Measurements from ENCODE around the gene KCNJ1.

The KCNJ1 gene

DNA sequence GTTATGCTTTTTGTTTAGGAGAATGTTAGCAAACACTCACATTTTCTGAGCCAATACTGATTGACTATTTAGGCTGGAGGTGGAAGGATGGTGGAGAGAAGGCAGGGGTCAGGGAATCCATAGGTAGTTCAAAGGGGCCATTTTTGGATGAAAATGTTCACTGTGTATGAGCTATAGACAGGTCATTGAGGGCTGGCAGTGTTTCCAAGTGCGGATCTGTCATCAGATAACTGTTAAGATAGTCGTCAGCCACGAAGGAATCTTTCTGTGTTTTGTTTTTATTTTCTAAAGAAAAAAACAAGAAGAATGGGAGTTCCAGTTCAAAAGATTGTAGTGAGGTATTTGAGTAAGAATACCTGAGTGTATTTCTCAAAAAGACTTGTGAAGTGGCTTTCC, 27.2 kb upstream of the KCNJ1 start:
- Histone ChIP-seq H3K27me3 (replicated peaks; ENCODE audit: control insufficient read depth, insufficient read depth, low read length) (0 out of 2 replicates have a peak, but pooled peaks cover 1% of the 10 kb centered on the region), H3K36me3 (ENCODE audit: control insufficient read depth, insufficient read depth, low read length) (no peaks in the 10 kb centered on the region), H3K4me3 (replicated peaks; ENCODE audit: low read depth, low read length) (no peak overlapping the region)
- TF ChIP-seq, protein P1, sequence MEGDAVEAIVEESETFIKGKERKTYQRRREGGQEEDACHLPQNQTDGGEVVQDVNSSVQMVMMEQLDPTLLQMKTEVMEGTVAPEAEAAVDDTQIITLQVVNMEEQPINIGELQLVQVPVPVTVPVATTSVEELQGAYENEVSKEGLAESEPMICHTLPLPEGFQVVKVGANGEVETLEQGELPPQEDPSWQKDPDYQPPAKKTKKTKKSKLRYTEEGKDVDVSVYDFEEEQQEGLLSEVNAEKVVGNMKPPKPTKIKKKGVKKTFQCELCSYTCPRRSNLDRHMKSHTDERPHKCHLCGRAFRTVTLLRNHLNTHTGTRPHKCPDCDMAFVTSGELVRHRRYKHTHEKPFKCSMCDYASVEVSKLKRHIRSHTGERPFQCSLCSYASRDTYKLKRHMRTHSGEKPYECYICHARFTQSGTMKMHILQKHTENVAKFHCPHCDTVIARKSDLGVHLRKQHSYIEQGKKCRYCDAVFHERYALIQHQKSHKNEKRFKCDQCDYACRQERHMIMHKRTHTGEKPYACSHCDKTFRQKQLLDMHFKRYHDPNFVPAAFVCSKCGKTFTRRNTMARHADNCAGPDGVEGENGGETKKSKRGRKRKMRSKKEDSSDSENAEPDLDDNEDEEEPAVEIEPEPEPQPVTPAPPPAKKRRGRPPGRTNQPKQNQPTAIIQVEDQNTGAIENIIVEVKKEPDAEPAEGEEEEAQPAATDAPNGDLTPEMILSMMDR (IDR thresholded peaks at IDR 0.05; ENCODE audit: insufficient read depth, low read length, poor library complexity, severe bottlenecking): no peak
- no peak for DNase-seq (ENCODE audit: extremely low read depth, insufficient read length)

- H3K27me3 ChIP-seq (replicated peaks; ENCODE audit: control insufficient read depth, insufficient read depth, low read length): 0 out of 2 replicates have a peak, but pooled peaks cover 1% of the 10 kb centered on the region
- no peak for DNase-seq (ENCODE audit: extremely low read depth, insufficient read length)
- H3K4me3 ChIP-seq (replicated peaks; ENCODE audit: low read depth, low read length): no peak overlapping the region
- TF ChIP-seq, protein P1 (IDR thresholded peaks at IDR 0.05; ENCODE audit: insufficient read depth, low read length, poor library complexity, severe bottlenecking): no peak
- H3K36me3 ChIP-seq (ENCODE audit: control insufficient read depth, insufficient read depth, low read length): no peaks in the 10 kb centered on the region
These were observed 26.6 kb upstream of the KCNJ1 start for GRCh38 chr11:128893578-128894285.

GRCh38 chr11:128892866-128893565, 25.9 kb upstream of the KCNJ1 start:
- 0 out of 2 replicates have a peak, but pooled peaks cover 1% of the 10 kb centered on the region for H3K27me3 ChIP-seq (replicated peaks; ENCODE audit: control insufficient read depth, insufficient read depth, low read length)
- TF ChIP-seq, protein P1 (IDR thresholded peaks at IDR 0.05; ENCODE audit: insufficient read depth, low read length, poor library complexity, severe bottlenecking): no peak

GRCh38 chr11:128891913-128892398, 24.9 kb upstream of the KCNJ1 start:
- DNase-seq (ENCODE audit: extremely low read depth, insufficient read length): no peak
- Histone ChIP-seq H3K27me3 (replicated peaks; ENCODE audit: control insufficient read depth, insufficient read depth, low read length) (0 out of 2 replicates have a peak, but pooled peaks cover 1% of the 10 kb centered on the region), H3K36me3 (ENCODE audit: control insufficient read depth, insufficient read depth, low read length) (no peaks in the 10 kb centered on the region), H3K4me3 (replicated peaks; ENCODE audit: low read depth, low read length) (no peak overlapping the region)
- TF ChIP-seq, protein P1 (IDR thresholded peaks at IDR 0.05; ENCODE audit: insufficient read depth, low read length, poor library complexity, severe bottlenecking): no peak

More at GRCh38 chr11:128892866-128893565, 25.9 kb upstream of the KCNJ1 start:
- DNase-seq (ENCODE audit: extremely low read depth, insufficient read length): no peak
- no peaks in the 10 kb centered on the region for H3K36me3 ChIP-seq (ENCODE audit: control insufficient read depth, insufficient read depth, low read length)
- no peak overlapping the region for H3K4me3 ChIP-seq (replicated peaks; ENCODE audit: low read depth, low read length)

DNA sequence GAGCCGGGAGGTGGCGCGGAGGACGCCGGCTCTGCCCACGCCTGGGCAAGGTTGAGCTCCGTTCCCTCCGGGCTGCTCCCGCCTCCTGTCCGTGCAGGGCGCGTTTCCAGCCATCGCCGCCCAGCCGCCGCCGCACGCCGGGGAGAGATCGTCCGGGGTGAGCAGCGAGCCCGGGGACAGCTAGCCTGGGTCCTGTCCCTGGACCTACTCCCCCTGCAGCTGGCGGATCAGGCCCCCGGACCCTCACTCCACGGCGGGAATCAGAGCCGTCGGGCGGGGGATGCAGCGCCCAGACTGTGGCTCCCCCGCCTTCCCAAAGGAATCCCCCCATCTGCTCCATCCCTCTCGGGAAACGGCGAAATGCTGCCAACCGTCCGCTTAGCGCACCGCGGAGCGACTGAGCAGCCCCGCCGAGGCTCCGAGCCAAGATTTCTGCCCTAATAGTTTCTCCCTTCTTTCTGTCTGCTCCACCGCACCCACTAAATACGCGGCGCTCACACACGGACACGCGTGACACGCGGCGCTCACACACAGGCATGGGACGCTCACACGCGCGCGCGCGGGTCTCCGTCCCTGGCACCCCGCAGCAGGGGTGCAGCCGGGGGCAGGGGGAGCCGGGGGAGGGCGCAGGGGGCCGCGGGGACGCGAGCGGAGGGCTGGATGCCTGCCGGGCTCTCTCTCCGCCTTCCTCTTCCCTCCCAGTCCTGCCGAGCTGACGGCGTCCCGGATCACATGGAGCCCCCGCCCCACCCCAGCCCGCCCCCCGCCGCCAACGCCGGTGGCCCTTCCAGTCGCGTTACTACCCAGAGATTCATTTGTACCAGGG, 23.7 kb upstream of the KCNJ1 start, which contains the start of gene KCNJ5:
Gene KCNJ5, plus strand, starts transcription at position 814 of the 826 bp plus-strand sequence. CDS start 19,918 bp downstream, outside the sequence.
- TF ChIP-seq, protein P1 (IDR thresholded peaks at IDR 0.05; ENCODE audit: insufficient read depth, low read length, poor library complexity, severe bottlenecking): no peak
- Histone ChIP-seq H3K4me3 (replicated peaks; ENCODE audit: low read depth, low read length) (no peak within 1 kb of the TSS), H3K27me3 (replicated peaks; ENCODE audit: control insufficient read depth, insufficient read depth, low read length) (peaks cover 1% of the 10 kb centered on the region; the same call in 1 of the 2 replicates), H3K36me3 (ENCODE audit: control insufficient read depth, insufficient read depth, low read length) (no peaks in the 10 kb centered on the region)
- no peak for DNase-seq (ENCODE audit: extremely low read depth, insufficient read length)
